Measurements from ENCODE around the gene CCL22.

DNA sequence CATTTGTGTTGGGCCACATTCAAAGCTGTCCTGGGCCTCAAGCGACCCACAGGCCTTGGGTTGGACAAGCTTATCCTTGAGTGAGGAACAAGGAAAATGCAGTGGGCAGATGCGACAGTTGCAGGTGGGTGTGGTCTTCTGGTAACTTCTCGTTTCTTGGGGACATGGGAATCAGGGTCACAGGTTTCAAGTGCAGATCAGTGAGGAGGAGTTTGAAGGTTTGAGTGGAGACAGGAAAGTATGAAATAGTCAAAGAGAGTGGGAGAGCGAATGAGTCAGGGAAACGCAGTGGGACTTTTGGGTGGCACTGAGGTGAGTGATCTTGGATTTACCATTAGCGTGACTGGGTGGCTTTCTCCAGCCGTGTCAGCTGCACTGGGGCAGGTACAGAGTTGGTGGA lies 15.4 kb upstream of the CCL22 start:
- TF ChIP-seq POLR2AphosphoS5 (IDR thresholded peaks at IDR 0.05; ENCODE audit: borderline replicate concordance, low read depth, low read length): no peak
- TF ChIP-seq EZH2 (IDR thresholded peaks at IDR 0.05): no peak
- TF ChIP-seq FOXP2 (optimal IDR thresholded peaks at IDR 0.05; ENCODE audit: control extremely low read depth, extremely low read length, insufficient read depth): no peak
